Measurements from ENCODE around the gene GPALPP1.
"Not testable (repeated sequence)": the region's sequence is repeated elsewhere in the genome, so short reads cannot be mapped to it uniquely, and the experiment has no call there.

Gene GPALPP1

DNA sequence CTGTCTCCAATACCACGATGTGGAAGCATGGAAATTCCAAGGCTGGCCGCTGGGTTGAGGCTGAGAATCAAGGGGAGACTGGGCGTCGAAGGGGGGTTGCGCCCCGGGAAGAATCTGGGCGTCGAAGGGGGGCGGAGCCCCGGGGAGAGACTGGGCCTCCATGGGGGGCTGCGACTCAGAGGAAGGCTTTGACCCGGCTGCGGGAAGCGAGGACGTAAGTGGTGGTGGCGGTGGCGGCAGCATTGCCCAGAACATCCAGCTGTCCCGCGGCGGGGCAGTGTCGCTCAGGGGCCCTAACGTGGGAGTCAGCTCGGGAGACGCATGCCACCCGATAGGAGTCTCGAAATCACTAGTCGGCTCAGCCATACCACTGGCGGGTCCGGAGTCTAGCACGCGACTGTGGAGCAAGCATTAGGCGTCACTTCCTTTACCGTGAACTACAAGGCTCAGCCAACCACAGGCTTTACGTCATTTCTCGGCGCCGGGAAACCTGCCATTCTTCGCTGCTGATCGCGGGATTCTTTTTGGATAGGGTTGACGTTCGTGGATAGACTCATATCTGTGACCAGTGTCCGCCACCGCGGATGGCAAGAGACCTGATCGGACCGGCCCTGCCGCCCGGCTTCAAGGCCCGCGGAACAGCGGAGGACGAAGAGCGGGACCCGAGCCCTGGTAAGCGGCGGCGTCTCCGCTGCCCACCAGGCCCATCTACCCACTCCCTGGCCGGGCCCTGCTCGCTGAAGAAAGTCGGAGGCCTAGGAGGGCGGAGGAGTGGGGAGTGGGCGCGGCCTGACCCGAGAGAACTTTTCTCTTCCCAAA is at the start of gene GPALPP1, which contains the start of gene NUFIP1:
Gene GPALPP1 (plus strand): TSS at position 468 of the 819 bp plus-strand sequence. CDS start 117 bp downstream, at position 585.
Gene NUFIP1 (minus strand): TSS at position 401 of the 819 bp plus-strand sequence. CDS start 35 bp downstream, at position 366.
- DNase-seq (ENCODE audit: low spot score): peak; percentile 99

DNA sequence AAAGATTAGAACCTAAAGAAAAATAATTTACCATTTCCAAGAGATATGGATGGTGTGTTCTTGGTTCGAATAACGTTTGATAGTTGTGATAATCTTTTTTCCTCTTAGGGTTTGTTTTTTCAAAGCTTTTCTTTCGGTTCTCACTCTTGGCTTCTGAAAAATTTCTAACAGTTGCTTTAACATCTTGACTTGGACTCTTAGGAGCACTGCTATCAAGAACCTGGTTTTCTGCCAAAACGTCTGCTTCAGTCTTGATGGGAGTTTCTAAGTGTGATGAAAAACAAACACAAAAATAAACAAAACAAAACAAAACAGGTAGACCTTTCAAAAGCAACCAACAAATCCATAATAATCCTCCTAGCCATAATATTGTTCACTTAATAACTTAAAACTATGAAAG is 45.9 kb upstream of the GPALPP1 start:
- DNase-seq (ENCODE audit: low spot score): not testable (repeated sequence)

DNA sequence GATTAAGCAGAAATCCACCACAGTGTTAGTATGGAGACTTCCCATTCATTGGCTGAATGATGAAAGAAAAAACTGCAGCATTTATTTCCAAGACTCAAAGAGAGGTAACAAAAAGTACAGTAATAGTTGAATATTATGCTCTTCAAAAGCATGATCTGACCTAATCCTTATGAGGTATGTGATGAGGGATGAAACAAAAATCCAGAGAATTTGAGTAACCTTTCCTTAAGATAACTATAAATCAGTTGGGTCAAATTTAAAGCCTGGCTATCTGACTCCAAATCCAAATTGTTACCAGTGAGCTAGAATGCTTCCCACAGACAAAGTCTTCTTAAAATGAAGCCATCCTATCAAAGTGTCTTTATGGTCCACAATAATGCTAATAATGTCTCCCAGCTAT is 38.2 kb upstream of the GPALPP1 start:
- no peak for DNase-seq (ENCODE audit: low spot score)

- DNase-seq (ENCODE audit: low spot score): no peak
Measured at GRCh38 chr13:44952671-44953070, 36.7 kb upstream of the GPALPP1 start.

DNA sequence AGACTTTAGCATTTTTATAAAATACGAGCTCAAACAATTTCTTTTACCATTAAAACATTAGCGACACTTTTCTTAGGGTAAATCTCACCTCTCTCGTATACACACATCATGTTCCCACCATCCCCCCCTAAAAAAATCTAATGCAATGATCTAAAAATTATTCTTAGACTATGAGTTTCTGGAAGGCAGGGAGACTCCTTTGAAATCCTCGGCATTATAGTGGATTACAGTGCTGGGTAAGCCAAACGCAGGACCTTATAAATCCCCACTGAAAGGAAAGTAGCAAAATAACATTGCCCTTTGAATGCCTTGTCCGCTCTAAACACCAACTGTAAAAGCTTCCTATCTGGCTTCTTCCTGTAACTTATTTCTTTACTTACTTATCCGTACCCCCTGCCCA is 35.1 kb upstream of the GPALPP1 start:
- DNase-seq (ENCODE audit: low spot score): no peak

- no peak for DNase-seq (ENCODE audit: low spot score)
Measured at GRCh38 chr13:44955406-44955805, 33.9 kb upstream of the GPALPP1 start.

DNA sequence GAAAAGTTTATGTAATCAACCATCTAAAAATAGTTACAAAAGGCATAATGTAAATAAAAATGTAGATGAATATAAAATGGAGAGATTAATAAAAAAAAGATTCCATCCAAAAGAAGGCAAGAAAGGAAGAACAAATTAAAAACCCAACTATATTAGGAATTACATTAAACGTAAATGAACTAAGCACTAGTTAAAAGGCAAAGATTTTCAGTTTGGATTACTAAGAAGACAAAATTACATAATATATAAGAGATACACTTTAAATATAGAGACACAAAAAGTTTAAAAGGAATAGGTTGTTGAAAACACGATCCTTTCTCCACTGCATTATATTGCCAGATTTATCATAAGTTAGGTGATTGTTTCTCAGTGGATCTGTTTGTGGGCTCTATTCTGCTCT is 27.3 kb upstream of the GPALPP1 start:
- DNase-seq (ENCODE audit: low spot score): no peak

GRCh38 chr13:44967704-44968433 is 21.5 kb upstream of the GPALPP1 start:
- DNase-seq (ENCODE audit: low spot score): no peak

- no peak for DNase-seq (ENCODE audit: low spot score)
Measured at GRCh38 chr13:44968434-44968815, 20.9 kb upstream of the GPALPP1 start.

DNA sequence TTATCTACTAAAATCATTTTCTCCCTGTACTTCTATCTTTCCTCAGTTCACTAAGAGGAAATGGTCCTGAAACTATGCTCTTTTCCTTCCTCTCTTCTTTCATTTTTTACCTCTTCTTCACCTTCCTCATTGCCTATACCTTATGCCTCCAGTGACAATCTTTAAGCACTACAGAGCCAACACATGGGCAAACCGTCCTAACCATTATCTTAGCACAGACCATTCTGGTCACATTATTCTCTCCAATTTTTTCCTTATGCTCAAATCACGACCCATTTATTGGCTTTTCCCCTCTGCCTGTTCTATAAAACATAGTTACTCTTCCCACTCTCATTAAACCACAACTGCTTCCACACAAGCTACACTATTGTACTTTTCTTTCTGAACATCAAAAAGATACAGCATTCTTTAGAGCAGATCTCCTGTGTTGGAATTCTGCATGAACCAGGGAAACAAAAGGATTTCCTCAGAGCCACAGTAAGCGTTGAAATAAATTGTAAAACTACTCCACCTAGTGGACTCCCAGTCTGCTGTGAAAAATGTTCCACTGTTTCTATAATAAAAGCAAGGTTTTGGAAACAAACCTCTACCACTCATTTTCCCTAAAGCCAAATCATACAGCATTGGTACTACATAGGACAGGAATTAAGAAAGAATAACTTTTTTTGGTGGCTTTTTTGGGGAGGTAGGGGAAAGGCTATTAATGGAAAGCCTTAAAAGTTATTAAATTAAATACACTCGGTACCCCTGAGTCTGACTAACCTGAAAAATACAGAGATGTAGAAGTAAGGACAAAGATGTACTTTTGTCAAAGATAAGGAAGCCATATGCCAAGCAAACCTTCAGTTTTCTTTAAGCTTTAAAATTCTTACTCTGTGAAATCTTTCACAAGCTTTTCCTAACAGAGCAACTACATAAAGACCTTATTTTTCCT is 19.5 kb upstream of the GPALPP1 start:
- peak; percentile 55 for DNase-seq (ENCODE audit: low spot score)

DNA sequence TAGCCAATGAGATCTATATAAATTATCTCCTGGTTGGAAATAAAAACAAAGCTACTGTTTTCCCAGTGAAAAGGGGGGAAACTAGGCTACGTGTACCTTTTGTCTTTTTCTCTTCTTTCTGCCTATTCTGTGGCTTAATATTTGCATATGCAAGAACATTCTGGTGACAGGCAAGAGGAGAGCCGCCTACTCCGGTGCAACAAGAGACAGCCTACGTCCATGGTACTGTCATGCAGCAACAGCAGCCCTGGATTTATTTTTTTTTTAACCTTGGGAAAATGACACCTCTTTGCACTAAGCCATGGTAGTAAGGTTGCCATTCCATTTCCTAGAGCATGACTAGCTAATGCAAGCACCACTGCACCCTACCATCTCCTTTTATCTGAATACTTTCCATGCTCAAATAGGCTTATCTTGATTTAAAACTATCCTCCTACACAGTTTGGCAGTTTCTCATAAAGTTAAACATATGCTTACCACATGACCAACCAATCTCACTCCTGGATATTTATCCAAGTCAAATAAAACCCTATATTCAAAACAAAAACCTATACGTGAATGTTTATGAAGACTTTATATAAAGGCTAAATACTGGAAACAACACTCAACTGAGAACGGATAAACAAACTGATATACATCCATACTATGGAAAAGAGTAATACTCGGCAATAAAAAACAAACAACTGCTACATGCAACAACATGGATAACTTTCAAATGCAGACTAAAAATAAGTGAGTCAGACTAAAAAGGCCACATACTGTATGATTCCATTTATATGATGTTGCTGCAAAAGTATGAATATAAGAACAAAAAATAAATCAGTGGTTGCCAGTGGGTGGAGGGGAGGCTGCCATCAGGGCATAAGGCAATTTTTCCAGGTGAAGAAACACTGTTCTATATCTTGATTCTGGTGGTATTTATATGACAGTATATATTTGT is 17.4 kb upstream of the GPALPP1 start:
- DNase-seq (ENCODE audit: low spot score): no peak

DNA sequence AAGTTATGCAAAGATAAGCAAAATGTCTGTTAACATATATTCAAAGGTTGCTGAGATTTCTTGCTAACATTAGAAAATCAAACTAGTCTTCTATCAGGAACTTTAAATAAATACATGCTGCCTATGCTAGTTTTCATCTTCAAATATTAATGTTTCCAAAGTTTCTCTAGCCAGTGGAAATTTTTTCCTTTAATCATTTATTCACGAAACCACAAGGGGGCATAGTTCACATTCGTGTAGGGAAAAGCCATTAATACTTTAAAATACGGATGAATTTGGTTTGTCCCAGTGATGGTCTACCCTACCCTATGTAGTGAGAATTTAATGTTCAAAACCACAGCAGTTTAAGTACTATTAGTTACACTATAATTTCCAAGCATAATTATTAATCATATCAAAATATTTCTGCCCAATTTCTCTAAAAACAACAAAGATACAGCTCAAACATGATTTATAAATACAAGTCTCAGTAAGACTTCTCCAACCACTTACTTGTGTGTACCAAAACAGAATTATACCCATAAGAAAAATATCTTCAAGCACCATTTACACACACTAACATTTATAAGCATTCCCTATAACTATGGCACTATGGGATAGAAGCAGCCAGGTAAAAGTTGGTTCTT is 16.3 kb upstream of the GPALPP1 start:
- peak; percentile 45 for DNase-seq (ENCODE audit: low spot score)

GRCh38 chr13:44974056-44974793 is 15.1 kb upstream of the GPALPP1 start:
- no peak for DNase-seq (ENCODE audit: low spot score)

- no peak for DNase-seq (ENCODE audit: low spot score)
Measured at GRCh38 chr13:44976196-44976595, 13.1 kb upstream of the GPALPP1 start.

- DNase-seq (ENCODE audit: low spot score): no peak
Measured at GRCh38 chr13:44976949-44977583, 12.3 kb upstream of the GPALPP1 start.

GRCh38 chr13:44978328-44978727 is 11.0 kb upstream of the GPALPP1 start:
- DNase-seq (ENCODE audit: low spot score): no peak

DNA sequence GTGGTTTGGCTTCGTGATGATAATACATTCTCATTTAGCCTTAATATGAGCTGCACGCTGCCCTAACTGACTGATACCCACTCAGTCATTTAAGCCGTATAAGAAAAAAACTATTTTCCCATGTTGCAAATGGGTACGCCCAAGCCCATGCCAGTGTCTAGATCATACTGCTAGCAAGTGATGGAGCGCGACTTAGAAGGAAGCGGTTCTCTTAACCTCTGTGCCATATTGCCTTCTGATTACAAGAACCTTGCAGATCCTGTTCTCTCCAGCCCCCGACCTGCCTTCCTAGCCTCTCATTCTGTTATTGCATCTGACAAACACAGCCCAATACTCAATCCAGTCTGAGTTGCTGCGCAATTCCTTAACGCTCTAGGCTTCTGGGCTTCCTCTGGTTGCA is 603 bp downstream of the GPALPP1 start:
- peak; percentile 9 for DNase-seq (ENCODE audit: low spot score)

- no peak for DNase-seq (ENCODE audit: low spot score)
Measured at GRCh38 chr13:45003417-45003816, 14.1 kb downstream of the GPALPP1 start.

- DNase-seq (ENCODE audit: low spot score): no peak
Measured at GRCh38 chr13:45004096-45004495, 14.8 kb downstream of the GPALPP1 start.
